Cardiac muscle cell (in vitro differentiated cells and primary cell): ENCODE results near the gene ADAM12. TPM values are rescaled to one million over a fixed set of nuclear protein-coding genes. Genes with fewer than 3 reads are reported as not detected.

ENCODE experiments used
- DNase-seq, 2 donors: peaks; one replicate each; pipeline versions ENCODE4 v3.0.0 to v3.0.0-alpha.2; 2010 to 2017; ENCODE audit warnings: low read depth in 1 of 2, low spot score in 1 of 2
- H3K27ac ChIP-seq: fragments of 200-600 bp; sonication (generic); 2 replicates; pipeline ENCODE4 v1.5.1; 2016
- H3K27me3 ChIP-seq: fragments of 200-600 bp; sonication (generic); 2 replicates; pipeline ENCODE4 v1.6.0; 2016; ENCODE audit warnings: control low read depth
- H3K36me3 ChIP-seq: fragments of 200-600 bp; sonication (generic); 2 replicates; pipeline ENCODE4 v1.5.1; 2016; ENCODE audit warnings: control low read depth
- H3K4me1 ChIP-seq: fragments of 200-600 bp; sonication (generic); 2 replicates; pipeline ENCODE4 v1.8.1; 2017; ENCODE audit warnings: low read depth, mild to moderate bottlenecking, mixed run types
- H3K4me3 ChIP-seq: fragments of 200-600 bp; sonication (generic); 2 replicates; pipeline ENCODE4 v1.5.1; 2016; ENCODE audit warnings: mild to moderate bottlenecking
- H3K9me3 ChIP-seq: fragments of 200-600 bp; sonication (generic); 2 replicates; pipeline ENCODE4 v1.5.1; 2017; ENCODE audit warnings: low read depth, mild to moderate bottlenecking, control low read depth
- CTCF ChIP-seq: IDR thresholded peaks from 2 replicates; pipeline ENCODE4 v1.5.1; 2012; ENCODE audit warnings: low read depth, mild to moderate bottlenecking, low read length
- polyA plus RNA-seq: library from polyadenylated mRNA; unstranded; fragments of >200 nt; fragmentation: Nextera tagmentation; extraction: Ambion mirVana; gene quantifications from 2 replicates; pipeline ENCODE4 v1.2.1, GENCODE V29; 2016
- total RNA-seq: library from RNA; depleted of rRNA; stranded (reverse); fragments of >200 nt; gene quantifications from 2 replicates; pipeline ENCODE4 v1.2.3, GENCODE V29; 2016

The ADAM12 gene
- total and polyA plus RNA-seq, 2 experiments from 2014 or later, result 0.18 to 1.1 TPM

- DNase-seq, result no peak
- no peaks in the 10 kb centered on the region for H3K27me3 ChIP-seq
- no peak overlapping the region for H3K27ac ChIP-seq
- no peaks in the 10 kb centered on the region for H3K4me1 ChIP-seq
- no peaks in the 10 kb centered on the region for H3K36me3 ChIP-seq
- H3K9me3 ChIP-seq, result no peaks in the 10 kb centered on the region
- no peak for TF ChIP-seq CTCF
- H3K4me3 ChIP-seq, result no peak overlapping the region
These were observed 264.8 kb downstream of the ADAM12 start for GRCh38 chr10:126123466-126123865.

GRCh38 chr10:126122881-126123280 lies 265.4 kb downstream of the ADAM12 start:
- H3K36me3 ChIP-seq, result no peaks in the 10 kb centered on the region
- TF ChIP-seq CTCF, result no peak
- no peaks in the 10 kb centered on the region for H3K27me3 ChIP-seq
- H3K4me3 ChIP-seq, result no peak overlapping the region
- no peaks in the 10 kb centered on the region for H3K9me3 ChIP-seq
- no peak overlapping the region for H3K27ac ChIP-seq
- H3K4me1 ChIP-seq, result no peaks in the 10 kb centered on the region
- no peak for DNase-seq

GRCh38 chr10:126119599-126119998 lies 268.7 kb downstream of the ADAM12 start:
- H3K27ac ChIP-seq, result no peak overlapping the region
- no peak overlapping the region for H3K4me3 ChIP-seq
- no peak for DNase-seq
- H3K27me3 ChIP-seq, result no peaks in the 10 kb centered on the region
- no peak for TF ChIP-seq CTCF
- H3K9me3 ChIP-seq, result no peaks in the 10 kb centered on the region
- H3K36me3 ChIP-seq, result no peaks in the 10 kb centered on the region
- H3K4me1 ChIP-seq, result no peaks in the 10 kb centered on the region

- Histone ChIP-seq H3K4me3 (no peak overlapping the region), H3K27ac (no peak overlapping the region), H3K27me3 (no peaks in the 10 kb centered on the region), H3K4me1 (no peaks in the 10 kb centered on the region), H3K36me3 (no peaks in the 10 kb centered on the region), H3K9me3 (no peaks in the 10 kb centered on the region)
- no peak for DNase-seq
- TF ChIP-seq CTCF, result no peak
These were observed 269.8 kb downstream of the ADAM12 start for GRCh38 chr10:126118476-126118875.

DNA sequence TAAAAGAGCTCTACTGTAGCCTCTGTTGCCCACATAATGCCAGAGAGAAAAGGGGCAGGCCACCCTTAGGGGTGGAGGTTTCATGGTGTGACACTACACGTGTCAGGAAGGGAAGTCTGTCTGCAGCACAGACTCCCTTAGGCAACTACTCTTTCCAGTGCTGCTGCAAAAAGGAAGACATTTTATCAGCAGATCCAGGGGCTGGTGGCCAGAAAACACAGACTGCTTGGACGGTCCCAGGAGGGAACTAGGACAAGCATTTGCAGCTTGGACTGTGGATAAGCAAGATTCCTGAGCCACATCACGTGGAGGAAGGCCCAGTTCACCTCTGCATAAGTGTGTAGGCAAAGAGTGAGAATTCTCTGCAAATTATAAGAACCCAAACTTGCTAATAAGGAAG lies 271.1 kb downstream of the ADAM12 start:
- Histone ChIP-seq H3K27ac (no peak overlapping the region), H3K9me3 (no peaks in the 10 kb centered on the region), H3K4me1 (no peaks in the 10 kb centered on the region), H3K4me3 (no peak overlapping the region), H3K27me3 (no peaks in the 10 kb centered on the region), H3K36me3 (no peaks in the 10 kb centered on the region)
- DNase-seq, result peak in 1 of 2 donors; percentile 20
- no peak for TF ChIP-seq CTCF

- Histone ChIP-seq H3K4me1 (no peaks in the 10 kb centered on the region), H3K27me3 (no peaks in the 10 kb centered on the region), H3K27ac (no peak overlapping the region), H3K36me3 (no peaks in the 10 kb centered on the region), H3K4me3 (no peak overlapping the region), H3K9me3 (no peaks in the 10 kb centered on the region)
- TF ChIP-seq CTCF, result no peak
- DNase-seq, result no peak
These were observed 272.4 kb downstream of the ADAM12 start for GRCh38 chr10:126115886-126116285.
